ENCODE measurements around the gene OR51B4. TPM values are rescaled to one million over a fixed set of nuclear protein-coding genes. Genes with fewer than 3 reads are reported as not detected.
"Not testable (repeated sequence)": the region's sequence is repeated elsewhere in the genome, so short reads cannot be mapped to it uniquely, and the experiment has no call there.

The OR51B4 gene
- total RNA-seq, 1 donor from 2014 or later: not detected

DNA sequence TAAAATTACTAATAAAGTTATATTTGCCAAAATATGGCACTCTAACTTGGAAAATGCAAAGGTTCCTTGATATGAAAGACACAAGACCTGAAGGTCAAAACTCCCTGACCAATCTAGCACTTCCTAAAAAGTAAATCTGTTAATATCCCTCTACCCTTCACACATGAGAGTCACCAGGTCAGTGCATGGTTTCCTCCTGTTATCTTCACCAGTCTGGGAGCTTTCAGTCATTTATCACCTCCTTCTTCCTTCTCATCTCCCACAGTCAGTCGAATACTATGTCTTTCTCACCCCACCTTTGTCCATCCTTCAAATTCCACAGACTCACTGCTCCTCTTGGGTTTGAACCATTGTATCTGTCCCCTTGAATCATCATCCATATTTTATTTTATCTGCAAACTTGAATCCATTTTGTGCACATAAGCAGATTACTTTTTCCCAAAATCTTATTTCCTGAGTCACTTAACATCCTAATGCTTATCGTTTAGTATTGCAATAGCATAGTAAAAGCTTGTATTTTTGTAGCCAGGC is 34.6 kb downstream of the OR51B4 start:
- Histone ChIP-seq H3K27ac (replicated peaks) (no peak overlapping the region), H3K4me1 (no peaks in the 10 kb centered on the region), H3K9me3 (replicated peaks) (no peaks in the 10 kb centered on the region), H3K4me3 (no peak overlapping the region), H3K27me3 (ENCODE audit: low read depth) (no peaks in the 10 kb centered on the region), H3K36me3 (no peaks in the 10 kb centered on the region)
- DNase-seq: no peak
- TF ChIP-seq, protein P1, sequence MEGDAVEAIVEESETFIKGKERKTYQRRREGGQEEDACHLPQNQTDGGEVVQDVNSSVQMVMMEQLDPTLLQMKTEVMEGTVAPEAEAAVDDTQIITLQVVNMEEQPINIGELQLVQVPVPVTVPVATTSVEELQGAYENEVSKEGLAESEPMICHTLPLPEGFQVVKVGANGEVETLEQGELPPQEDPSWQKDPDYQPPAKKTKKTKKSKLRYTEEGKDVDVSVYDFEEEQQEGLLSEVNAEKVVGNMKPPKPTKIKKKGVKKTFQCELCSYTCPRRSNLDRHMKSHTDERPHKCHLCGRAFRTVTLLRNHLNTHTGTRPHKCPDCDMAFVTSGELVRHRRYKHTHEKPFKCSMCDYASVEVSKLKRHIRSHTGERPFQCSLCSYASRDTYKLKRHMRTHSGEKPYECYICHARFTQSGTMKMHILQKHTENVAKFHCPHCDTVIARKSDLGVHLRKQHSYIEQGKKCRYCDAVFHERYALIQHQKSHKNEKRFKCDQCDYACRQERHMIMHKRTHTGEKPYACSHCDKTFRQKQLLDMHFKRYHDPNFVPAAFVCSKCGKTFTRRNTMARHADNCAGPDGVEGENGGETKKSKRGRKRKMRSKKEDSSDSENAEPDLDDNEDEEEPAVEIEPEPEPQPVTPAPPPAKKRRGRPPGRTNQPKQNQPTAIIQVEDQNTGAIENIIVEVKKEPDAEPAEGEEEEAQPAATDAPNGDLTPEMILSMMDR (IDR thresholded peaks at IDR 0.05; ENCODE audit: borderline replicate concordance): no peak
- intact Hi-C loops (cut with micrococcal nuclease): no loop called here

DNA sequence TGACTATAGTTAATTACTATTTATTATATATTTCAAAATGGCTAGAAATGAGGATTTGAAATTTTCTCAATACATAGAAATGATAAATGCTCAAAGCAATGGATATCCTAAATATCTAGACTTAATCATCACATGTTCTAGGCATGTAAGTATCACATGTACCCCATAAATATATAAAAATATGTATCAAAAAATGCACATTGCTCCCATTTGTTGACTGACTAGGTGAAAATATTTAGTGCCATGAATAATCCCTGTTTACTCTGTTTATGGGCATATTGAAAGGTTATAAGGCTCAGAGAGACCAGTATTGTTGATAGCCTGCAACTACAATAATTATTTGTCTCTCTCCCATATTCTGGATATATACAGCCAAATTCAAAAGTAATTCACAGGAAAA is 35.1 kb downstream of the OR51B4 start:
- DNase-seq: no peak
- Histone ChIP-seq H3K36me3 (no peaks in the 10 kb centered on the region), H3K9me3 (replicated peaks) (no peaks in the 10 kb centered on the region), H3K4me1 (no peaks in the 10 kb centered on the region), H3K4me3 (no peak overlapping the region), H3K27me3 (ENCODE audit: low read depth) (no peaks in the 10 kb centered on the region), H3K27ac (replicated peaks) (no peak overlapping the region)
- intact Hi-C loops (cut with micrococcal nuclease): no loop called here
- TF ChIP-seq, protein P1 (IDR thresholded peaks at IDR 0.05; ENCODE audit: borderline replicate concordance): no peak

GRCh38 chr11:5265832-5266231 is 35.9 kb downstream of the OR51B4 start:
- Histone ChIP-seq H3K9me3 (replicated peaks) (no peaks in the 10 kb centered on the region), H3K27me3 (ENCODE audit: low read depth) (no peaks in the 10 kb centered on the region), H3K4me1 (no peaks in the 10 kb centered on the region), H3K27ac (replicated peaks) (no peak overlapping the region), H3K36me3 (no peaks in the 10 kb centered on the region), H3K4me3 (no peak overlapping the region)
- TF ChIP-seq, protein P1 (IDR thresholded peaks at IDR 0.05; ENCODE audit: borderline replicate concordance): no peak
- no peak for DNase-seq
- intact Hi-C loops (cut with micrococcal nuclease): no loop called here

DNA sequence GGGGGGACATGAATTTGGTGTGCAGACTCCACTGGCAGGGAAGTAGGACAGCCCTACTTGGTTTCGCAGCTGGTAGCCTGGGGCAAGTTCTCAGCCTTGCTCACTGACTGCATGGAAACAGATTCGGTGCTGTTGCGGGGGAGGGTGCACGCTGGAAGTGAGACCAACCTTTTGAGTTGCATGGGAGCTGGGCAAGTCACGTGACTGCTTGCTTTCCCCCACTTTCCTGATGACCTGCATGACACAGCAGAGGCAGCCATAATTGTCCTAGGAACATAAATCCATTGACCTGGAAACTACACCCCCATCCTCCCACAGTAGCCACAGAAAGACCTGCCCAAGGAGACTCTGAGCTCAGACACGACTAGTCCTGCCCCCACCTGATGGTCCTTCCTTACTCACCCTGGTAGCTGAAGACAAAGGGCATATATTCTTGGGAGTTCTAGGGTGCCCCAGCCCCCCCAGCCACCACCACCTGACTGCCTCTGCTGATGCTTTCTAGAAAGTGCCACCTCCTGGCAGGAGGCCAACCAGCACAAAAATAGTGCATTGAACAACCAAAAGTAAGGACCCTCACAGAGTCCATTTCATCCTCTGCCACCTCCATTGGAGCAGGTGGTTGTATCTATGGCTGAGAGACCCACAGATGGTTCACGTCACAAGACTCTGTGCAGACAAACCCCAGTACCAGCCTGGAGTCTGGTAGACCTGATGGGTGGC is 43.0 kb downstream of the OR51B4 start:
- TF ChIP-seq, protein P1 (IDR thresholded peaks at IDR 0.05; ENCODE audit: borderline replicate concordance): no peak
- no peaks in the 10 kb centered on the region for H3K4me1 ChIP-seq
- no peaks in the 10 kb centered on the region for H3K27me3 ChIP-seq (ENCODE audit: low read depth)
- DNase-seq: no peak
- no peak overlapping the region for H3K4me3 ChIP-seq
- intact Hi-C loops (cut with micrococcal nuclease): no loop called here
- H3K36me3 ChIP-seq: no peaks in the 10 kb centered on the region
- H3K9me3 ChIP-seq (replicated peaks): peaks cover 8% of the 10 kb centered on the region
- no peak overlapping the region for H3K27ac ChIP-seq (replicated peaks)

- Histone ChIP-seq H3K27me3 (ENCODE audit: low read depth) (no peaks in the 10 kb centered on the region), H3K4me1 (no peaks in the 10 kb centered on the region), H3K4me3 (no peak overlapping the region), H3K9me3 (replicated peaks) (peaks cover 8% of the 10 kb centered on the region), H3K36me3 (no peaks in the 10 kb centered on the region), H3K27ac (replicated peaks) (no peak overlapping the region)
- DNase-seq: no peak
- intact Hi-C loops (cut with micrococcal nuclease): no loop called here
- TF ChIP-seq, protein P1 (IDR thresholded peaks at IDR 0.05; ENCODE audit: borderline replicate concordance): no peak
Observed at GRCh38 chr11:5257296-5257695, 44.5 kb downstream of the OR51B4 start.

DNA sequence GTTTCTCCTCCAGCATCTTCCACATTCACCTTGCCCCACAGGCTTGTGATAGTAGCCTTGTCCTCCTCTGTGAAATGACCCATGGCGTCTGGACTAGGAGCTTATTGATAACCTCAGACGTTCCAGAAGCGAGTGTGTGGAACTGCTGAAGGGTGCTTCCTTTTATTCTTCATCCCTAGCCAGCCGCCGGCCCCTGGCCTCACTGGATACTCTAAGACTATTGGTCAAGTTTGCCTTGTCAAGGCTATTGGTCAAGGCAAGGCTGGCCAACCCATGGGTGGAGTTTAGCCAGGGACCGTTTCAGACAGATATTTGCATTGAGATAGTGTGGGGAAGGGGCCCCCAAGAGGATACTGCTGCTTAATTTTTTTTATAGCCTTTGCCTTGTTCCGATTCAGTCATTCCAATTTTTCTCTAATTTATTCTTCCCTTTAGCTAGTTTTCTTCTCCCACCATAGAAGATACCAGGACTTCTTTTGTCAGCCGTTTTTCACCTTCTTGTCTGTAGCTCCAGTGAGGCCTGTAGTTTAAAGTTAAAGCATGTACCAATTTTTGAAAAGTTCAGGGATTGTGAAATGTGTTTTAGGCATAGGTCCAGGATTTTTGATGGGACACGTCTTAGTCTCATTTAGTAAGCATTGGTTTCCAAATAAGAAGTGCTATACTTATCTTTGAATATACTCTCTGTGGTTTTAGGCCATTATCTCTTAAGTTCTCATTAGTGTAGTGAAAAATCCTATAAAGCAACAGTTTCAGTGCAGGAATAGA is 46.9 kb downstream of the OR51B4 start, which contains the start of gene HBG2:
Gene HBG2 (minus strand): TSS at position 136 of the 768 bp plus-strand sequence. CDS start 53 bp downstream, at position 83.
- H3K36me3 ChIP-seq; H3K4me1 ChIP-seq; H3K27ac ChIP-seq (replicated peaks); intact Hi-C loops (cut with micrococcal nuclease); H3K27me3 ChIP-seq (ENCODE audit: low read depth); DNase-seq; H3K9me3 ChIP-seq (replicated peaks); H3K4me3 ChIP-seq: not testable (repeated sequence)

DNA sequence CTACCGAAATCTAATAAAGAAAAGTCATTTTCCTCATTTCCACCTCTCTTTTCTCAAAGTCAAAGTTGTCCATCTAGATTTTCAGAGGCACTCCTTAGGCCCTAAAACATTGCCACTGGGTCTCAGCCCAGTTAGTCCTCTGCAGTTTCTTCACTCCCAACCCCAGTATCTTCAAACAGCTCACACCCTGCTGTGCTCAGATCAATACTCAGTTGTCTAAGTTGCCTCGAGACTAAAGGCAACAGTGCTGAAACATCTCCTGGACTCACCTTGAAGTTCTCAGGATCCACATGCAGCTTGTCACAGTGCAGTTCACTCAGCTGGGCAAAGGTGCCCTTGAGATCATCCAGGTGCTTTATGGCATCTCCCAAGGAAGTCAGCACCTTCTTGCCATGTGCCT is 47.7 kb downstream of the OR51B4 start:
- H3K27me3 ChIP-seq (ENCODE audit: low read depth); H3K27ac ChIP-seq (replicated peaks); H3K4me1 ChIP-seq; intact Hi-C loops (cut with micrococcal nuclease); H3K4me3 ChIP-seq; DNase-seq; H3K9me3 ChIP-seq (replicated peaks); H3K36me3 ChIP-seq: not testable (repeated sequence)

- H3K27me3 ChIP-seq (ENCODE audit: low read depth); H3K36me3 ChIP-seq; H3K4me3 ChIP-seq; intact Hi-C loops (cut with micrococcal nuclease); DNase-seq; H3K4me1 ChIP-seq; H3K27ac ChIP-seq (replicated peaks); H3K9me3 ChIP-seq (replicated peaks): not testable (repeated sequence)
Observed at GRCh38 chr11:5253440-5253839, 48.3 kb downstream of the OR51B4 start.

Data from left ventricle myocardium inferior (tissue), 1 donor.